ENCODE data around the gene KNOP1.

GRCh38 chr16:19733551-19733950, 15.5 kb upstream of the KNOP1 start:
- TF ChIP-seq CTCF (conservative IDR thresholded peaks at IDR 0.05; ENCODE audit: low read depth, low read length) (no peak), EZH2 (IDR thresholded peaks at IDR 0.05; ENCODE audit: borderline replicate concordance, low read depth, low read length, poor library complexity, severe bottlenecking) (no peak)

Data from A673 (cell line).